GM06990 (cell line): ENCODE measurements around the gene CNIH2.

Experiments
- DNase-seq: peaks from one replicate; pipeline ENCODE4 v3.0.0-alpha.2; 2011; ENCODE audit not compliant: insufficient read length; ENCODE audit errors: extremely low read depth
- H3K27me3 ChIP-seq: replicated peaks from 2 replicates; pipeline ENCODE4 v1.6.0; 2011; ENCODE audit warnings: low read length; ENCODE audit not compliant: control insufficient read depth, insufficient read depth
- H3K36me3 ChIP-seq: 2 replicates; pipeline ENCODE4 v1.5.1; 2011; ENCODE audit warnings: low read length; ENCODE audit not compliant: control insufficient read depth, insufficient read depth
- H3K4me3 ChIP-seq: replicated peaks from 2 replicates; pipeline ENCODE4 v1.5.1; 2011; ENCODE audit warnings: low read depth, mild to moderate bottlenecking, control low read depth, low read length
- CTCF ChIP-seq: IDR thresholded peaks from 2 replicates; pipeline ENCODE4 v1.5.1; 2011; ENCODE audit warnings: low read length, control low read depth, mild to moderate bottlenecking, inconsistent platforms; ENCODE audit not compliant: insufficient read depth, poor library complexity, severe bottlenecking

CNIH2 gene

GRCh38 chr11:66264383-66264782 is 13.6 kb upstream of the CNIH2 start:
- DNase-seq, result no peak
- peaks cover 50% of the 10 kb centered on the region for H3K36me3 ChIP-seq
- H3K27me3 ChIP-seq, result no peaks in the 10 kb centered on the region
- TF ChIP-seq CTCF, result no peak
- H3K4me3 ChIP-seq, result no peak overlapping the region

GRCh38 chr11:66264914-66265313 is 13.1 kb upstream of the CNIH2 start:
- no peak for DNase-seq
- Histone ChIP-seq H3K36me3 (peaks cover 47% of the 10 kb centered on the region), H3K27me3 (no peaks in the 10 kb centered on the region)

GRCh38 chr11:66265531-66266377 is 12.2 kb upstream of the CNIH2 start:
- Histone ChIP-seq H3K27me3 (no peaks in the 10 kb centered on the region), H3K36me3 (peaks cover 45% of the 10 kb centered on the region), H3K4me3 (no peak overlapping the region)
- DNase-seq, result no peak
- no peak for TF ChIP-seq CTCF

More at GRCh38 chr11:66264914-66265313, 13.1 kb upstream of the CNIH2 start:
- TF ChIP-seq CTCF, result peak; percentile 51
- no peak overlapping the region for H3K4me3 ChIP-seq

GRCh38 chr11:66266378-66267038 is 11.5 kb upstream of the CNIH2 start:
- Histone ChIP-seq H3K36me3 (peaks cover 41% of the 10 kb centered on the region), H3K4me3 (no peak overlapping the region), H3K27me3 (no peaks in the 10 kb centered on the region)
- DNase-seq, result no peak
- no peak for TF ChIP-seq CTCF

GRCh38 chr11:66267039-66267378 is 11.0 kb upstream of the CNIH2 start:
- no peak for DNase-seq
- Histone ChIP-seq H3K4me3 (peak overlapping the region; percentile 69), H3K36me3 (peaks cover 40% of the 10 kb centered on the region), H3K27me3 (no peaks in the 10 kb centered on the region)
- no peak for TF ChIP-seq CTCF
